Upper lobe of right lung (tissue), 1 donor: ENCODE data around the gene IGLL5. TPM values are rescaled to one million over a fixed set of nuclear protein-coding genes. Genes with fewer than 3 reads are reported as not detected.

ENCODE experiments used
- ATAC-seq: fragments of 200-7000 bp; cut with Tn5 transposase; one replicate; pipeline ENCODE4 v1.9.1; 2020; ENCODE audit warnings: mild to moderate bottlenecking, moderate library complexity
- DNase-seq: peaks from one replicate; pipeline ENCODE4 v3.0.0-alpha.2; 2020
- H3K27ac ChIP-seq: fragments of 200-600 bp; one replicate; pipeline ENCODE4 v1.8.0; 2022
- H3K27me3 ChIP-seq: fragments of 200-600 bp; one replicate; pipeline ENCODE4 v1.8.0; 2022; ENCODE audit warnings: mild to moderate bottlenecking
- H3K36me3 ChIP-seq: fragments of 200-600 bp; one replicate; pipeline ENCODE4 v1.8.0; 2022
- H3K4me1 ChIP-seq: fragments of 200-600 bp; one replicate; pipeline ENCODE4 v1.8.0; 2022
- H3K4me3 ChIP-seq: fragments of 200-600 bp; one replicate; pipeline ENCODE4 v1.8.0; 2022; ENCODE audit warnings: mild to moderate bottlenecking
- H3K9me3 ChIP-seq: fragments of 200-600 bp; one replicate; pipeline ENCODE4 v1.8.0; 2022
- intact Hi-C: fragments of 100-400 bp; cut with DNase I; formaldehyde crosslinking; loops from one replicate; pipeline ENCODE4 v1.11.0; 2022
- total RNA-seq: library from RNA; stranded (reverse); fragmentation: NEBNext Ultra II Directional; extraction: Animal tissue kit (Norgen Biotek cat#: 25700); gene quantifications from one replicate; pipeline ENCODE4 v1.2.1, GENCODE V29; 2021
- TF ChIP-seq, protein P1 (sequence below): fragments of 200-600 bp; IDR thresholded peaks from one replicate; pipeline ENCODE4 v1.8.0; 2022; ENCODE audit warnings: antibody characterized with exemption
- donor health status: DM: no; HTN: yes; CAD: no; lungs with severe emphysema.

Gene IGLL5
- total RNA-seq, 1 donor from 2014 or later = 12.3 TPM

DNA sequence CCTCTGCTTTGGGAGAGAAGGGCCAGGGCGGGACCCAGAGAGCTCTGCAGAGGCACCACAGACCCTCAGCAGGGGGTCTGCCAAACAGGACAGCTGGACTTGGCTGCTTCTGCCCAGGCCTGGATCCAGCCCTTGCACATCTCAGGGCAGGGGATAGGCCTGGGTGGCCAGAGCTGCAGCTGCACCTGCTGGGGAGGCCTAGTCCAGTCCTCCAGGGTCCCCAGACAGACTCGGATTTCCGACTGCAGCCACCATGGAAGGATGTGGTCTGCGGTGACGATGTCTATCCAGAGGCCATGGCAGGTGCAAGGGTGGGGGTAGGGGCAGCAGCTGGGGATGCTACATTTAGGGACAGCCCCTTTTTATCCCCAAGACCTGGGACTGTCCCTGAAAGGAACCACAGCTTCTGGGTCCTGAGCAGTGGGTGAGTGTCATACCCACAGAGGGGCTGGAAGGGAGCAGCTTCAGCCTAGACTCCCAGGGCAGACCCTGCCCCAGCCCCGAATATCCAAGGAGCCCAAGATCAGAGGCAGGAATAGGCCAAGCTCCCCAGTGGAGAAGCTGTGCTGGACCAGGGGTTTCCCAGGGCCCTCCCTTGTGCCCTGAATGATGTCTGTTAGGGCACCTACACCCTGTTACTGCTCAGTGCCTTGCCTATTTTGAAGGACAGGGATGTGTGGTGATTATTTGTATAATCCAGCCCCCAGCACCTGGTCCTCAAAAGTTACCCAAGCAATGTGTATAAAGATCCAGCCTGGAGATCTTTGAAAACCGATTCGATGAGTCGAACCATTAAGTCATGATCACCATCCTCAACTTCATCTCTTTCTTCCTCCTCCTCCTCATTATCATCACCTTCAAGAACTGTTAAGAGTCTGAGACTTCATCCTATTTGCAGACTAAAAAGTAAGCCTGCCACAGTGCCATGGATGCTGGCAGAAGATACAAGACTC, 2.5 kb upstream of the IGLL5 start:
- ATAC-seq = no peak
- DNase-seq = no peak

DNA sequence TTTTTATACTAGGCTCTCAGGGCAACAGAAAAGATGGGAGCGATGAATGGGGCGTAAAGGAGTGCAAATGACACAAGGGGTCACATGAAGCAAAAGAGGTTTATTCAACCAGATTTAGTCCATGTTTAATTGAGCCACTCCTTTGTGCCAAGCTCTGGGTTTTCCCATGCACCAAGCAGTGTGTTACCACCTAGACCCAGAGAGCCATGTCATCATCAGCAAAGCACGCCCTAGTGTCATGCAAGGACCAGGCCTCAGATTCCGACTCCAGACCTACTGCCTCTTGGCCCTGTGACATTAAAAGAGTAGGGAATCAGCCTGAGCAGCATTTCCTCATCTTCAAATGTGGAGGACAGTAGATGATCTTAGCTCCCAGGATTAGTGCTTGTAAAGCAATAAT, 1.1 kb upstream of the IGLL5 start:
- no peaks in the 10 kb centered on the region for H3K36me3 ChIP-seq
- peaks cover 18% of the 10 kb centered on the region for H3K27me3 ChIP-seq
- no peaks in the 10 kb centered on the region for H3K4me1 ChIP-seq
- no peak overlapping the region for H3K27ac ChIP-seq
- DNase-seq (no peak), ATAC-seq (no peak)
- no peak overlapping the region for H3K4me3 ChIP-seq
- H3K9me3 ChIP-seq = no peaks in the 10 kb centered on the region
- TF ChIP-seq, protein P1, sequence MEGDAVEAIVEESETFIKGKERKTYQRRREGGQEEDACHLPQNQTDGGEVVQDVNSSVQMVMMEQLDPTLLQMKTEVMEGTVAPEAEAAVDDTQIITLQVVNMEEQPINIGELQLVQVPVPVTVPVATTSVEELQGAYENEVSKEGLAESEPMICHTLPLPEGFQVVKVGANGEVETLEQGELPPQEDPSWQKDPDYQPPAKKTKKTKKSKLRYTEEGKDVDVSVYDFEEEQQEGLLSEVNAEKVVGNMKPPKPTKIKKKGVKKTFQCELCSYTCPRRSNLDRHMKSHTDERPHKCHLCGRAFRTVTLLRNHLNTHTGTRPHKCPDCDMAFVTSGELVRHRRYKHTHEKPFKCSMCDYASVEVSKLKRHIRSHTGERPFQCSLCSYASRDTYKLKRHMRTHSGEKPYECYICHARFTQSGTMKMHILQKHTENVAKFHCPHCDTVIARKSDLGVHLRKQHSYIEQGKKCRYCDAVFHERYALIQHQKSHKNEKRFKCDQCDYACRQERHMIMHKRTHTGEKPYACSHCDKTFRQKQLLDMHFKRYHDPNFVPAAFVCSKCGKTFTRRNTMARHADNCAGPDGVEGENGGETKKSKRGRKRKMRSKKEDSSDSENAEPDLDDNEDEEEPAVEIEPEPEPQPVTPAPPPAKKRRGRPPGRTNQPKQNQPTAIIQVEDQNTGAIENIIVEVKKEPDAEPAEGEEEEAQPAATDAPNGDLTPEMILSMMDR = no peak
- intact Hi-C loops = no loop called here

More for the DNA sequence above, 2.5 kb upstream of the IGLL5 start:
- no peaks in the 10 kb centered on the region for H3K36me3 ChIP-seq
- H3K9me3 ChIP-seq = no peaks in the 10 kb centered on the region
- no peaks in the 10 kb centered on the region for H3K4me1 ChIP-seq
- intact Hi-C loops = no loop called here
- TF ChIP-seq, protein P1 = no peak
- peaks cover 23% of the 10 kb centered on the region for H3K27me3 ChIP-seq
- H3K27ac ChIP-seq = no peak overlapping the region
- H3K4me3 ChIP-seq = no peak overlapping the region

DNA sequence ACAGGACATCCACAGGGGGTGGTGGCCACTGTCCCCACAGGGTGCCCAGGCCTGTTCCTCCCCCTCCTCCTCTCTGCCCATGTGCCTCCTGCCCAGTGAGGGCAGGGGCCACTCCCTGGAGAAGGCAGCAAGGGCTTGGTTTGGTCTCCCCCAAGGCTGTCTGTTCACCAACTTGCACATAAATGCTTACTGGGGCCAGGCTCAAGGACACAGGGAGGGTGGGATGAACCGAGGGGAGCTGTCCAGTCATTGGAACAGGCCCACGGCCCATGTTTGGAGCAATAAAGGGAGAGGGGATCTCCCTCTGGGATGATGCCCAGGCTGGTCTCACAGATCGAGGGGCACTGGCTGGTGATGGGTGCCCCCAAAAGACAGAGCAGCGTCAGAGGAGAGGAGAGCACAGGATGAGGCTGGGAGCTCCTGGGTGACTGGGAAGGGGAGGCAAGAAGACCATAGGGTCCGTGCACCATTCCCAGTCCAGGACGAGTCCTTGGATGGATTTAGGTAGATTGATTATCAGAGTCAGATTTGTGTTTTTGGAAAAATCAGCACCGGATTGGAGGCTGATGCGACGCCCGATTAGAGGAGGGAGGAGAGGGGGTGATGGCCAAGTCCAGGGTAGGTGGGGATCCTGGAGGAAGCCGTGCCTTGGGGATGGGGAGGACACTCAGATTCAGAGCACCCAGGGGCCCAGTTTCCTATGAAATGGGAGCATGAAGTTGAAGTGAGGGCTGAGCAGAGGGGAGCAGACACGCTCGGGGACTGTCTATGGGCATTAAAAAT, 1.1 kb downstream of the IGLL5 start:
- Histone ChIP-seq H3K4me3 (no peak overlapping the region), H3K27me3 (peaks cover 27% of the 10 kb centered on the region), H3K27ac (no peak overlapping the region), H3K9me3 (no peaks in the 10 kb centered on the region), H3K36me3 (no peaks in the 10 kb centered on the region), H3K4me1 (no peaks in the 10 kb centered on the region)
- ATAC-seq (no peak), DNase-seq (no peak)
- TF ChIP-seq, protein P1 = no peak
- intact Hi-C loops = no loop called here

DNA sequence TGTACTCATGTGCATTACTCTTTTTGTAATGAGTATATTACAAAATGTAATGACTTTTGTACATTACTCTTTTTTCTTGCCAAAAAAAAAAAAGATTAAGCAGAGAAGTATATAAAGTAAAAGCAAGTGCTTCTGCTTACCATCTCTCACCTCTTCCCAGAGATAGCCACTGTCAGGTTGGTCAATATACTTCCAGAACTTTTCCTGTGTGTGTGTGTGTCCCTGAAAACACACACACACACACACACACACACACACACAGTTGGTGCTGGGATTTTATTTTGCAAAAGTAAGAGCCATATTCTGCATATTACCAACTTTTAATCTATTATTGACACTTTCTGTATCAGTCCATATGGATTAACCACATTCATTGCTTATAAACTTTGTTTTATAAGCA, 2.5 kb downstream of the IGLL5 start:
- H3K27ac ChIP-seq = no peak overlapping the region
- DNase-seq (no peak), ATAC-seq (no peak)
- no peaks in the 10 kb centered on the region for H3K4me1 ChIP-seq
- intact Hi-C loops = loop anchor here (5.0 kb wide), 1 partner anchor 52 kb away; no protein-coding TSS in a partner anchor
- H3K27me3 ChIP-seq = peaks cover 34% of the 10 kb centered on the region
- no peak overlapping the region for H3K4me3 ChIP-seq
- TF ChIP-seq, protein P1 = no peak
- no peaks in the 10 kb centered on the region for H3K9me3 ChIP-seq
- H3K36me3 ChIP-seq = no peaks in the 10 kb centered on the region

DNA sequence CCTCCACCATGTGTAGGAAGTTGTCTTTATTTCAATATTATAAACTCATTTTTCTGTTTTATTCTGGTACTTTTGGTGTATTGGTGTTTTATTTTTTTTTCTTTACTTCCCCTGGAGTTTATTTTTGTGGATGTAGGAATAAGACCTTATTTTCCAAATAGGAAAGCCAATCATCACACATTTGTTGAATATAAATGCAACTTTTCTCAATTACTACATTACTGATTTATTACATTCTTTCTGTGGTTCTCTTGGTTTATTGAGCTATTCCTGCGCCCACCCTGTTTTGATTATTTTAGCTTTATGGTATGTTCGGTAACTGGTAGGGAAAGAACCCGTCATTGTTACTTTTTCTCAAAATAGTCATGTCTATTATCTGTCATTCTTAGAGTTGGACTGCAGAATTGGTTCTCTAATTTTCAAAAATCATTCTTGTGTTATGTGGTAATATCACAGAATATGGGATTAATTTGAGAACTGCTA, 3.6 kb downstream of the IGLL5 start:
- intact Hi-C loops = loop anchor here (5.0 kb wide), 1 partner anchor 51 kb away; no protein-coding TSS in a partner anchor
- Histone ChIP-seq H3K4me1 (no peaks in the 10 kb centered on the region), H3K4me3 (no peak overlapping the region), H3K27me3 (peaks cover 37% of the 10 kb centered on the region), H3K36me3 (no peaks in the 10 kb centered on the region), H3K9me3 (no peaks in the 10 kb centered on the region), H3K27ac (no peak overlapping the region)
- TF ChIP-seq, protein P1 = no peak
- DNase-seq (no peak), ATAC-seq (no peak)
